Coronary artery (tissue), 2 donors: ENCODE measurements around the gene SNX18.

Experiments used
- DNase-seq: peaks from one replicate; pipeline ENCODE4 v3.0.0-alpha.2; 2017; ENCODE audit warnings: low spot score
- H3K27ac ChIP-seq, 2 donors: fragments of 200-600 bp; sonication (generic); one replicate each; pipeline ENCODE4 v1.5.1; 2016 to 2019
- H3K4me3 ChIP-seq: fragments of 200-600 bp; sonication (generic); 2 replicates; pipeline ENCODE4 v1.5.1; 2016; ENCODE audit warnings: mild to moderate bottlenecking, moderate library complexity
- CTCF ChIP-seq: fragments of 200-600 bp; sonication (generic); IDR thresholded peaks from one replicate; pipeline ENCODE4 v1.5.1; 2019; ENCODE audit warnings: antibody characterized with exemption

The SNX18 gene

GRCh38 chr5:54563083-54563761 is 45.7 kb downstream of the SNX18 start:
- Histone ChIP-seq H3K27ac (no peak overlapping the region), H3K4me3 (no peak overlapping the region)
- no peak for DNase-seq
- TF ChIP-seq CTCF, result no peak

GRCh38 chr5:54567996-54568395 is 50.4 kb downstream of the SNX18 start:
- TF ChIP-seq CTCF, result no peak
- no peak for DNase-seq
- Histone ChIP-seq H3K27ac (no peak overlapping the region), H3K4me3 (no peak overlapping the region)

- no peak for TF ChIP-seq CTCF
- peak overlapping the region; percentile 41 to 63 for H3K27ac ChIP-seq
- no peak overlapping the region for H3K4me3 ChIP-seq
- DNase-seq, result peak; percentile 81
These were observed 53.4 kb downstream of the SNX18 start for GRCh38 chr5:54570916-54571315.

GRCh38 chr5:54571462-54571861 is 53.9 kb downstream of the SNX18 start:
- TF ChIP-seq CTCF, result no peak
- no peak for DNase-seq
- H3K4me3 ChIP-seq, result no peak overlapping the region
- H3K27ac ChIP-seq, result peak overlapping the region; percentile 41 to 63

- DNase-seq, result no peak
- Histone ChIP-seq H3K4me3 (no peak overlapping the region), H3K27ac (no peak overlapping the region)
- no peak for TF ChIP-seq CTCF
These were observed 56.4 kb downstream of the SNX18 start for GRCh38 chr5:54573812-54574489.

- no peak for TF ChIP-seq CTCF
- H3K27ac ChIP-seq, result no peak overlapping the region
- no peak overlapping the region for H3K4me3 ChIP-seq
- no peak for DNase-seq
These were observed 60.0 kb downstream of the SNX18 start for GRCh38 chr5:54577528-54577927.
